ENCODE results near the gene DUSP2.
"Not testable (repeated sequence)": the region's sequence is repeated elsewhere in the genome, so short reads cannot be mapped to it uniquely, and the experiment has no call there.

DUSP2 gene

GRCh38 chr2:96160366-96160765 lies 15.1 kb upstream of the DUSP2 start:
- not testable (repeated sequence) for H3K9ac ChIP-seq (ENCODE audit: low read length); H3K4me1 ChIP-seq (ENCODE audit: control insufficient read depth, insufficient read depth, low read length); H3K4me3 ChIP-seq (ENCODE audit: low read length); DNase-seq (ENCODE audit: low read depth); H3K36me3 ChIP-seq (ENCODE audit: control insufficient read depth, insufficient read depth, low read length, severe bottlenecking); H3K9me3 ChIP-seq (ENCODE audit: control insufficient read depth, low read length)
- peaks cover 34% of the 10 kb centered on the region for H3K27me3 ChIP-seq (replicated peaks; ENCODE audit: control insufficient read depth, insufficient read depth, low read length)

- peaks cover 34% of the 10 kb centered on the region for H3K27me3 ChIP-seq (replicated peaks; ENCODE audit: control insufficient read depth, insufficient read depth, low read length)
- no peak for DNase-seq (ENCODE audit: low read depth)
- no peak overlapping the region for H3K4me3 ChIP-seq (ENCODE audit: low read length)
- no peaks in the 10 kb centered on the region for H3K36me3 ChIP-seq (ENCODE audit: control insufficient read depth, insufficient read depth, low read length, severe bottlenecking)
- H3K9ac ChIP-seq (ENCODE audit: low read length), result no peak overlapping the region
- peaks cover 5% of the 10 kb centered on the region for H3K9me3 ChIP-seq (ENCODE audit: control insufficient read depth, low read length)
- H3K4me1 ChIP-seq (ENCODE audit: control insufficient read depth, insufficient read depth, low read length), result no peaks in the 10 kb centered on the region
Observed at GRCh38 chr2:96159084-96159830, 14.0 kb upstream of the DUSP2 start.

GRCh38 chr2:96158554-96158940 lies 13.3 kb upstream of the DUSP2 start:
- Histone ChIP-seq H3K4me1 (ENCODE audit: control insufficient read depth, insufficient read depth, low read length) (no peaks in the 10 kb centered on the region), H3K27me3 (replicated peaks; ENCODE audit: control insufficient read depth, insufficient read depth, low read length) (peaks cover 34% of the 10 kb centered on the region), H3K9ac (ENCODE audit: low read length) (no peak overlapping the region), H3K36me3 (ENCODE audit: control insufficient read depth, insufficient read depth, low read length, severe bottlenecking) (no peaks in the 10 kb centered on the region), H3K9me3 (ENCODE audit: control insufficient read depth, low read length) (peaks cover 5% of the 10 kb centered on the region), H3K4me3 (ENCODE audit: low read length) (no peak overlapping the region)
- DNase-seq (ENCODE audit: low read depth), result no peak

GRCh38 chr2:96157649-96158553 lies 12.7 kb upstream of the DUSP2 start:
- no peak overlapping the region for H3K9ac ChIP-seq (ENCODE audit: low read length)
- no peaks in the 10 kb centered on the region for H3K4me1 ChIP-seq (ENCODE audit: control insufficient read depth, insufficient read depth, low read length)
- peaks cover 34% of the 10 kb centered on the region for H3K27me3 ChIP-seq (replicated peaks; ENCODE audit: control insufficient read depth, insufficient read depth, low read length)
- no peak for DNase-seq (ENCODE audit: low read depth)
- no peak overlapping the region for H3K4me3 ChIP-seq (ENCODE audit: low read length)
- peaks cover 5% of the 10 kb centered on the region for H3K9me3 ChIP-seq (ENCODE audit: control insufficient read depth, low read length)
- H3K36me3 ChIP-seq (ENCODE audit: control insufficient read depth, insufficient read depth, low read length, severe bottlenecking), result no peaks in the 10 kb centered on the region

- Histone ChIP-seq H3K36me3 (ENCODE audit: control insufficient read depth, insufficient read depth, low read length, severe bottlenecking) (no peaks in the 10 kb centered on the region), H3K4me3 (ENCODE audit: low read length) (no peak overlapping the region), H3K9ac (ENCODE audit: low read length) (no peak overlapping the region), H3K9me3 (ENCODE audit: control insufficient read depth, low read length) (peaks cover 5% of the 10 kb centered on the region), H3K4me1 (ENCODE audit: control insufficient read depth, insufficient read depth, low read length) (no peaks in the 10 kb centered on the region), H3K27me3 (replicated peaks; ENCODE audit: control insufficient read depth, insufficient read depth, low read length) (peaks cover 34% of the 10 kb centered on the region)
- DNase-seq (ENCODE audit: low read depth), result no peak
Observed at GRCh38 chr2:96156926-96157648, 11.8 kb upstream of the DUSP2 start.

GRCh38 chr2:96156011-96156820 lies 11.0 kb upstream of the DUSP2 start:
- no peaks in the 10 kb centered on the region for H3K4me1 ChIP-seq (ENCODE audit: control insufficient read depth, insufficient read depth, low read length)
- no peak for DNase-seq (ENCODE audit: low read depth)
- no peaks in the 10 kb centered on the region for H3K36me3 ChIP-seq (ENCODE audit: control insufficient read depth, insufficient read depth, low read length, severe bottlenecking)
- no peak overlapping the region for H3K4me3 ChIP-seq (ENCODE audit: low read length)
- H3K9me3 ChIP-seq (ENCODE audit: control insufficient read depth, low read length), result peaks cover 5% of the 10 kb centered on the region
- no peak overlapping the region for H3K9ac ChIP-seq (ENCODE audit: low read length)
- H3K27me3 ChIP-seq (replicated peaks; ENCODE audit: control insufficient read depth, insufficient read depth, low read length), result peaks cover 34% of the 10 kb centered on the region

- no peak overlapping the region for H3K4me3 ChIP-seq (ENCODE audit: low read length)
- no peak for DNase-seq (ENCODE audit: low read depth)
- H3K27me3 ChIP-seq (replicated peaks; ENCODE audit: control insufficient read depth, insufficient read depth, low read length), result peaks cover 34% of the 10 kb centered on the region
- H3K9me3 ChIP-seq (ENCODE audit: control insufficient read depth, low read length), result no peaks in the 10 kb centered on the region
- H3K4me1 ChIP-seq (ENCODE audit: control insufficient read depth, insufficient read depth, low read length), result no peaks in the 10 kb centered on the region
- H3K36me3 ChIP-seq (ENCODE audit: control insufficient read depth, insufficient read depth, low read length, severe bottlenecking), result no peaks in the 10 kb centered on the region
- H3K9ac ChIP-seq (ENCODE audit: low read length), result no peak overlapping the region
Observed at GRCh38 chr2:96154506-96155380, 9.5 kb upstream of the DUSP2 start.

- Histone ChIP-seq H3K9ac (ENCODE audit: low read length) (no peak overlapping the region), H3K36me3 (ENCODE audit: control insufficient read depth, insufficient read depth, low read length, severe bottlenecking) (no peaks in the 10 kb centered on the region), H3K4me3 (ENCODE audit: low read length) (no peak overlapping the region), H3K9me3 (ENCODE audit: control insufficient read depth, low read length) (no peaks in the 10 kb centered on the region), H3K27me3 (replicated peaks; ENCODE audit: control insufficient read depth, insufficient read depth, low read length) (peaks cover 28% of the 10 kb centered on the region), H3K4me1 (ENCODE audit: control insufficient read depth, insufficient read depth, low read length) (no peaks in the 10 kb centered on the region)
- DNase-seq (ENCODE audit: low read depth), result no peak
Observed at GRCh38 chr2:96153991-96154431, 8.8 kb upstream of the DUSP2 start.

GRCh38 chr2:96153291-96153713 lies 8.1 kb upstream of the DUSP2 start:
- H3K4me1 ChIP-seq (ENCODE audit: control insufficient read depth, insufficient read depth, low read length), result no peaks in the 10 kb centered on the region
- peaks cover 21% of the 10 kb centered on the region for H3K27me3 ChIP-seq (replicated peaks; ENCODE audit: control insufficient read depth, insufficient read depth, low read length)
- DNase-seq (ENCODE audit: low read depth), result no peak
- H3K9me3 ChIP-seq (ENCODE audit: control insufficient read depth, low read length), result no peaks in the 10 kb centered on the region
- H3K36me3 ChIP-seq (ENCODE audit: control insufficient read depth, insufficient read depth, low read length, severe bottlenecking), result no peaks in the 10 kb centered on the region
- no peak overlapping the region for H3K4me3 ChIP-seq (ENCODE audit: low read length)
- H3K9ac ChIP-seq (ENCODE audit: low read length), result no peak overlapping the region
